GM12873 (cell line): ENCODE data around the gene MTA1.
A peak's percentile ranks its signal among the peaks of the same experiment; 100 is the strongest.

ENCODE experiments used
- CTCF ChIP-seq: IDR thresholded peaks from 2 replicates; pipeline ENCODE4 v1.5.1; 2012; ENCODE audit warnings: low read depth, mild to moderate bottlenecking, moderate library complexity, low read length, control low read depth; ENCODE audit not compliant: insufficient read depth; ENCODE audit errors: missing control alignments

Gene MTA1

GRCh38 chr14:105419195-105420091, at the start of gene MTA1:
TSS of gene MTA1 (plus strand) at chr14:105419827. CDS start at chr14:105420036, 209 bp downstream.
- no peak for TF ChIP-seq CTCF

- TF ChIP-seq CTCF = no peak
Observed at GRCh38 chr14:105374389-105374788, 45.2 kb upstream of the MTA1 start.

GRCh38 chr14:105375635-105376057, 44.0 kb upstream of the MTA1 start:
- TF ChIP-seq CTCF = peak; percentile 0

- TF ChIP-seq CTCF = peak; percentile 3
Observed at GRCh38 chr14:105376521-105377440, 42.8 kb upstream of the MTA1 start.

- TF ChIP-seq CTCF = no peak
Observed at GRCh38 chr14:105377555-105378182, 42.0 kb upstream of the MTA1 start.

- TF ChIP-seq CTCF = no peak
Observed at GRCh38 chr14:105378199-105378598, 41.4 kb upstream of the MTA1 start.
